Measurements from ENCODE around the gene SPTB. TPM values are rescaled to one million over a fixed set of nuclear protein-coding genes. Genes with fewer than 3 reads are reported as not detected.
"Not testable (repeated sequence)": the region's sequence is repeated elsewhere in the genome, so short reads cannot be mapped to it uniquely, and the experiment has no call there.

The SPTB gene
- total RNA-seq, 1 donor from 2014 or later, result 93.1 TPM

DNA sequence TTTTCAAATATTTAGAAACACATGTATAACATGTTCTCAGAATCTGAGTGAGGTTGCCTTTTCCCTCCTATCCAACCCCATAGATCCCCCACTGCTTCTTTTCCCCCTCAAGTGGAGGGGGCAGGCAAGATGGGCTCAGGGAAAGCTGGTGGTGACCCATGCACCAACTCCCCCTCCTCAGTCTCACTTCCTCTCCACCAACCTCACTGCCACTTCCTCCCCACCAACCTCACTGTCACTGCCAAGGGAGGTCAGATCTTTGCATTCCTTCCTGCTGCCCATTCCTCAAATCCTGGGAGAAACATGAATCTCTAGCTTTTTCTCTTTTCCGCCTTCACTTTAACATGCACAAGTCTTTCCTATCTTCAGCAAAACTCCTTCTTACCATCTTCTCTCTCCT lies 48.7 kb downstream of the SPTB start:
- no peak for DNase-seq
- ATAC-seq, result no peak
- intact Hi-C loops (cut with micrococcal nuclease), result no loop called here

DNA sequence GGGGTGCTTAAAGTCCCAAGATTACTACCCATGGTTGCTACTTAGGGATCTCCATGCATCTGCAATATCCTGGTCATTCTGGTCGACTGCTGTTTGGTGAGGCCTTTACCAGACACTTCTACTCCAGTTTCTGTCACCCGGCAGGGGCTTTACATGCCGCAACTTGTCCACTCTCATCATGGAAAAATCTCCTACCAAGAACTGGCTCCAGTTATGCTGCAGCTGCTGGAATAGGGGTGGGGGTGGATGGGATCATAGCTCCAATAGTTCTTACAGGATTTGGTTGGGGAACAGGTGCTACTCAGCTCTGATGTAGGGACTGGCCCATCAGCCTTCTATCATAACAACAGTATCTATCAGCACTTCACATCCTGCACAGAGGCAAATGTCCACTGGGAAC lies 51.6 kb downstream of the SPTB start:
- ATAC-seq (no peak), DNase-seq (no peak)
- intact Hi-C loops (cut with micrococcal nuclease), result no loop called here

DNA sequence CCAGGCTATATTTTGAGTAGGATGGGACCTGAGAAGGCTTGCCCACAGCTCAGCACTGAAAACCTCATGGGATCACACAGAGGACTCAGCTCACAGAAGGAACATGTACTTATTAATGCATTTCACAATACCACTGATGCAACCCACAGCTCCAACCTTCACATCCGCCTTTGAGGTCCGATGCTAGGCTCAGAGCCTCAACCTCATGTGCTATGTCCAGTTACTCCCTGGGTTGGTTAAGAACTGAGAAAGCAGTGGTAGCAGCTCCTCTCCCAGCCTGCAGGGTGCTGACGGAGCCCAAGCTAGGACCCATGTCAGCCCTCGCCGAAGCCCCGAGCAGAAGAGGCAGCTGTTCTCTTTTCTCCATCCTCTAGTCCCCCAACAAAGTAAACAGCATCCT lies 52.9 kb downstream of the SPTB start:
- DNase-seq, result no peak
- no peak for ATAC-seq
- intact Hi-C loops (cut with micrococcal nuclease), result no loop called here

DNA sequence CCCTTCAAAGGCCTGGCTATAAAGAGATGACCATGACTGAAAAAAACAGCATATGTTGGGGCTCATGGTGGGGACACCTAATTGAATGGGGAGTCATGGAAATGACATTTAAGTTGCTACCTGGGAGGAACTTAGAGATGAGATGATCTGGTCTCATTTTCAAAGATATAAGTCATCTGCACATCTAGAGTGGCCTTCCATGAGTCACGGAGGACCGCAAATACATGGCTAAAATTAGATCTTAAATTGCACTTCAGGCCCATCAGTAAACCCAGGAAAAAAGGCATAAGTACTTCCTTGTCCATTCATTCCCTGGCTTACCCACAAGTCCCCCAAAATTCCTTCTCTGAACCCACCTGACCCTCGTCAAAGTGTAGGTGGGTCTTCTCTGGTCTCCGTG lies 53.4 kb downstream of the SPTB start:
- DNase-seq (no peak), ATAC-seq (no peak)
- intact Hi-C loops (cut with micrococcal nuclease), result no loop called here

DNA sequence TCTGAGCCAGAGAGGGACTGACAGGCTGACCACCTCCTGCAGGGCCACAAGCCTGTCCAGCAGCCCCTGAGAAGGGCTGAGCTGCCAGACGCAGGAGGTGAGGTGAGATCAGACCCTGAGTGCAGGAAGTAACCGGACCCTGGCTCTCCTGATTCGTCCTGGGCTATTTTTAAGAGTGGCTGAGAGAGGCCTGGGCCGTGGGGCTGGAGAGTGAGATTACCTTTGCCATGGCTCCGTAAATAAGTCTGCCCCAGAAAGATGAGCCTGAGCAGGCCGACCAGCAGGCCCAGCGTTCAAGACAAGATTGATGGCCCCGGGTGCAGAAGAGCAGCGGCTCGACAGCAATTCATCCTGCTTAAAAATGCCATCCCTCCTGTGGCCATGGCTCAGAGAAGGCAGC lies 54.2 kb downstream of the SPTB start:
- intact Hi-C loops (cut with micrococcal nuclease), result no loop called here
- no peak for DNase-seq
- peak; percentile 85 for ATAC-seq

DNA sequence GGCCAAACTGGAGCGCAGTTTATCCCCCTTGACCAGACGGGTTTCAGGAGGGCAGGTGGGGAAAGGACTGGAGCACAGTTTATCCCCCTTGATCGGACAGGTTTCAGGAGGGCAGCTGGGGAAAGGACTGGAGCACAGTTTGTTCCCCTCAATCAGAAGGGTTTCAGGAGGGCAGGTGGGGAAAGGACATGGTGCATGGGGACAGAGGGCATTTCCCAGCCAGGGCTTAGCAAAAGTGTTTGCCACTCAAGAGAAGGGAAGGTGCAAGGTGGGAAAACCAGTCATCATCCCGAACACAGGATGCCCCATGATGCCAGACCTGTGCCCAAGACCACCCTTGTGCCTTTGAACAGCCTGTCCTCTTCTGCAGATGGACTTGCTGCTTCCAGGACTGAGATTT lies 54.7 kb downstream of the SPTB start:
- no peak for ATAC-seq
- no peak for DNase-seq
- intact Hi-C loops (cut with micrococcal nuclease), result no loop called here

DNA sequence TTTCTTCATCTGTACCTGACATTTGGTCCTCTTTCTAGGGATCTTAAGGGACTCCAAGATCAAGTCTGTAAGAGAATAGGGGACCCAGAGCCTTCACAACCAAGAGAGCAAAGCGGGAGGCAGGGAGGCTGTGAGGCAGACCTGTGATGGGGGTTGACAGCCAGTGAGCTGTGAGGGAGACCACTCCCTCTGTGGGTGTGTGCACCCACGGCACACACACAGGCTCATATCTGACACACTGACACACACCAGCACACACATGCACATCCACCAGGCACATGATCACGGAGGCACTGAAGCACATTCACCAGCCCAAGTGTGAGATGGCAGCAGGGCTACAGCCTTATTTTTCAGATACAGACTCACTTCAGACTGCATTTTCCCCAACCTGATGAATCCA lies 55.2 kb downstream of the SPTB start:
- intact Hi-C loops (cut with micrococcal nuclease), result loop anchor here (5.0 kb wide), 1 partner anchor 68 kb away; no protein-coding TSS in a partner anchor
- ATAC-seq (no peak), DNase-seq (no peak)

DNA sequence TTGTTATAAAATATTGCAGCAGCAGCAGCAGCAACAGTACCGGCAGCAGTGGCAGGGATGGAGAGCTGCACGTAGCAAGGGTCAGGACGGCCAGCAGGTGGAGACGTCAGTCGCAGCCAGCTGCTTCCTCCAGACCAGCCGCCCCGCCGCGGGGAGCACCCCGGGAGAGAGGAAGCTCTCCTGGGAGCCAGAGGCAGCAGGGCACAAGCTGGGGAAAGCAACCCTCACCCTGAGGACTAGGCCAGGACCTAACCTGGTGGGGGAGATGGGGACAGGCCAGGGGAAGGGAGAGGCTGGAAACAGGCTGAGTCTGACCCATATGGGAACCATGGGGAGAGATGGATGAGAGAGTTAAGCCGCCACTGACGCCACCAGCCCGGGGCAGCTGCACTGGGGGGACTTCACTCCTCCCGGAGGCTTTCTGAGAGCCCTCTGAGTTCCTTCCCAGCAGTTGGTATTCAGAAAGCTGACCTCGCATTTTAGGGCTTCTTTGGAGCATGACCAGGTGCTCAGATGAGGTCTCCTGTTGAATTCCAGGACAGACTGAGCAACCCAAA lies 56.3 kb downstream of the SPTB start:
- peak; percentile 86 for ATAC-seq
- intact Hi-C loops (cut with micrococcal nuclease), result loop anchor here (5.0 kb wide), 1 partner anchor 69 kb away; no protein-coding TSS in a partner anchor
- DNase-seq, result peak; percentile 88

DNA sequence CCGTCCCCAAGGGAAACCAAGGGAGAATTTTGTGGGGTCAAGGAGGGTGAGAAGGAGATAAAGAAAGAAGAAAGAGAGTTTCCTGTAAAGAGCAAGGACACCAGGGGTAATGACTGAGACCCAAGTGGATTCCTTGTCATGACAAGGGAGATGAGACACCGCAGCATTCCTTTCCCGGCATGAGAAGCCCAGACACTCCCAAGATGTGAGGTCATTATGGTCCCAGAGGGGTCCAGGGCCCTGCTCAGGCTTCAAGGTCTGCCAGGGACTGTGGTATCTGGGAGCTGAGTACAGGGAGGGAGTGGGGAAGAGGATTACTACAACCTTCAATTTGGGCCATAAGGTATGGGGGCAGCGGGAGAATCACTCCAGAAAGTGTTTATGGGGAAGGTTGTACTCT lies 58.1 kb downstream of the SPTB start:
- intact Hi-C loops (cut with micrococcal nuclease), result loop anchor here (5.0 kb wide), 1 partner anchor 71 kb away; no protein-coding TSS in a partner anchor
- no peak for DNase-seq
- no peak for ATAC-seq

DNA sequence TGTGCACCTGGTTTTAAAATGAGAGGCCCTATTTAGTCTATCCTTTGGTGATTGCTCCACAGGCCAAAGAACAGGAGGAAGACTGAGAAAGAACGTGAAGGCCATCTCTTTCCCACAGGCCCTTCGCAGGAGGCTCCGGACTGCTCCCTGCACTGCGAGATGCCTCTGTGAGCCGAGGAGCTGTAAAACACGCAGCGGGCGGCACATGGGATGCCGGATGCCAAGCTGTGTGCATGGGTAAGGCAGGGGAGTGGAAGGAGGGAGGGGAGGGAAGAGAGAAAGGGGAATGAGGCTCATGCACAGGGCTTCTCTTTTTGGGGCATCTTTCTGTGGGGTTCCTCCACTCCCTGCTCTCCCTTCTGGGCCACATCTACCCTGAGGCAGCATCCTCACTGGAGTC lies 61.6 kb downstream of the SPTB start:
- ATAC-seq, result no peak

DNA sequence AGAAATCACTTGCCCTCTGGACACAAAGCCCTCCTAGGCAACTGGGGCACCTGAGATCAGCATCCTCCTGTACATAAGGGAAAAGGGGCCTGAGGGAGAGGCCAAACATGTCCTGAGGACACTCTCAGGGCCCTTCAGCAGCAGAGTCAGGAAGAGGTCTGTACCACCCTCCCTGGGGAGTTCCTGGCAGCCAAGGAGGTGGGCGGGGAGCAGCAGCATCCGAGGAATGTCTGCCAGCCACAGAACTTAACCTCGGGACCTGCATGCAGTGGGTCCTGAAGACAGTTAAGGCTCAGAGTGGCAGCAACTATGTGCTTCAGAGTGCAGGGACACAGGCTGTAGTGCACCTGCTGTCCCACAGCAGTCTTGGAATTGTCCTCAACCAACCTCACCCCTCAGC lies 62.1 kb downstream of the SPTB start:
- intact Hi-C loops (cut with micrococcal nuclease), result no loop called here

More for the DNA sequence above, 61.6 kb downstream of the SPTB start:
- intact Hi-C loops (cut with micrococcal nuclease), result no loop called here
- DNase-seq, result no peak

DNA sequence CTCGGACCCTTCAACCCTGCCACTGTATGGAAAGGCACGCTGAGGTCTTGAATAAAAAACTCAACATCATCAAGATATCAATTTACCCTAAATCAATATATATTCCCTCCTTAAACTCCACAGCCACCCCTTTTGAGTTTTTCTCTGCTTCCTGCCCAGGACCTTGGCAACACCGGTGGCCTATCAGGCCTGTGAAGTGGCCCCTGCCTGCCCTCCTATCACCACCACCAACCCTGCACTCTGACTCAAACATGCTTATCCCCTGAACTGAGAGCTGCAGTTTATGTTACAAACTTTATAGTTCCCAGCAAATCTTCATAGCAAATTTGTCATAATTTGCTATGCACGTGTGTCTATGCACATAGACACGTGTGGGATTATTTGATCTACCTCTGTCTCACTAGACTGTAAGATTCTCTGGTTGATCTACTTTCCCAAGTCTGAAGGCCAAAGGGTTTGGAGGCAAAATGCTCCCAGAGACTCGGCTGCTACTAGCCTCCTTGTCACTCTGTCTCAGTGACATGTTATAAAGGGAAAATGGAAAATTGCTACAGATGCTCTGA lies 63.4 kb downstream of the SPTB start:
- ATAC-seq, result peak; percentile 89
- peak; percentile 44 for DNase-seq
- intact Hi-C loops (cut with micrococcal nuclease), result no loop called here

More for the DNA sequence above, 62.1 kb downstream of the SPTB start:
- no peak for ATAC-seq
- DNase-seq, result no peak

DNA sequence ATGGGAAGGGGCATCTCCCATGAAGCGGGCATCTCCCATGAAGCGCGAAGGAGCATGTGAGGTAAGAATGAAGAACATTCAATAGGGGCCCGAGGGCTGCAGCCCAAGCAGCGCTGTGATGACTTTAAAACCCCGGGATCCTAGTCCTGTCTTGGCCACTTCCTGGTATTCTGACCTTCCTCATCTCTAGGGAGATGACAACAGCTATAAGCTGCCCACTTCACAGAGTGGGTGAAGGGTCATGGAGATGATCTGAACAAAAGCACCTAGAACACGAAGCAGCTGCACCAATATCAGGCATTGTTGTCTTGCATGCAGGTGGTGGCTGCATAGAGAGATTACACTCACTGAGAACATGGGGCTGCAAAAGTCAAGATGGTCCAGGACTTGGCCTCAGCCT lies 64.5 kb downstream of the SPTB start:
- DNase-seq, result no peak
- intact Hi-C loops (cut with micrococcal nuclease), result no loop called here
- peak; percentile 62 for ATAC-seq

DNA sequence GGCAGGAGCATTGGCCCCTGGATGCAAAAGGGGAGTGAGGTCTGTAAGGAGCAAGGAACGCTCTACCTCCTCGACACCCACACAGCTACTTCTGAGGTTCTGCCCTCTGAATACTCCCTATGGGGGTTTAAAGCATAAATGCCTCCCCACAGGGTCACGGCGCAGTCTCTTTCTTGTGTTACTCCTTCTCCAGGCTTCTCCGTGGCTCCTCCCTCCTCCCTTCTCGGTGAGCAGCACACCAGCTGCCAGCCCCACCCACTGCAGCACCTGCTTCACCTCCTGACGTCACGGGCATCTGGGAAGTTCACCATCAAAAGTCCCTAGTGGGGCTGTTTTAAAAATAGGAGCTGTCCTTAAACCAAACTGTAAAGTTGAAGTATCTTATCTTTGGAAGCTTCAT lies 67.3 kb downstream of the SPTB start:
- intact Hi-C loops (cut with micrococcal nuclease), result no loop called here
- no peak for DNase-seq
- ATAC-seq, result no peak

DNA sequence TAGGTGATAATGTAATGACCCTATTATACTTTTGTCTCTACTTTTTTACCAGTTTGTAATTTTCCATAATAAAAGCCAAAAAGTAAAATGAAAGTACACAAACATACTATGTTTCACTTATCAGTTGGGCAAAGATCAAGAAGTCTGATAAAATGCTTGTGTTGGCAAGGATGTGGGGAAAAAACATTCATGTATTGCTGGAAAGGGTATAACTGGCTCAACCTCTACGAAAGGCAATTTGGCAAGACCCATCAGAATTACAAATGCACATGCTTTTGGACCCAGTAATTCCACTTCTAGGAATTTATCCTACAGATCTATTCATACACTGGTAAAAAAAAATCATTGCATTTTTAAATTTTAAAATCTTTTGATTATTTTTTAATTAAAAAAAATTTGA lies 68.0 kb downstream of the SPTB start:
- intact Hi-C loops (cut with micrococcal nuclease), result no loop called here
- ATAC-seq (no peak), DNase-seq (no peak)

DNA sequence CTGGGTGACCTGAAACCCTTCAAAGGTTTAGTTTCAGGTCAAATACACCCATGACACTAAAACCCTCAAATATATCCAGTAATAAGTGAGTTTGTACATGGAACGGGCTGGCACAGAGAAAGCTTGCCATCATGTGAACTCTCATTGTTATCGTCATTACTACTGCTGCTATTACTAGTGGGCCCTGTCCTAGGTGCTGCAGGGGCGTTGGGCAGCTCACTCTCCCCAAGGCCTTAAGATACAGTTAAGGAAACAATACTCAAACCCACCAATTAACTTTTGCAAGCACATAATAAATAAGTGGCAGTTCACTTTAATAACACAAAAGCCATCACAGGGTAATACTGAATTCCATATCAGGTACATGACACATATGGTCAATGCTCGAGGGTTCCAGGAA lies 71.3 kb downstream of the SPTB start:
- no peak for DNase-seq
- ATAC-seq, result no peak
- intact Hi-C loops (cut with micrococcal nuclease), result no loop called here

DNA sequence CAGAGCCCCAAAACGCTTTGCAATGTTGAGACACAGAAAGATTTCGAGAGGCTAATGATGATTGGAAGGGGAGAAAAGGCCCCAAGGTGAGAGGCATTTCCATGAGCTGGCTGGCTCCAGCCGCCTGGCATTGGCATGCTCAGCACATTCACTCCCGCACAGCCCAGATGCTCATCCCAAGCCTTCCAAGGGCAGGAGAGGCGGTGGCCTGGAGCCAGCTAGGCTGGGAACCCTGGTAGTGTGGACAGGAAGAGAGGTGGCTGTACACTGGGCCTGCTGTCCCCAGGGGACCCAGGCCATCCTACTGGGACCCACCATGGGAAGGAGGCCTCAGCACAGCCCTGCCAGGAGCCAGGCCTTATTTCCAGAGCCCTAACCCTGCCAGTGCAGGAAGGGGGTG lies 72.2 kb downstream of the SPTB start:
- DNase-seq, result peak; percentile 88
- intact Hi-C loops (cut with micrococcal nuclease), result no loop called here
- peak; percentile 95 for ATAC-seq

DNA sequence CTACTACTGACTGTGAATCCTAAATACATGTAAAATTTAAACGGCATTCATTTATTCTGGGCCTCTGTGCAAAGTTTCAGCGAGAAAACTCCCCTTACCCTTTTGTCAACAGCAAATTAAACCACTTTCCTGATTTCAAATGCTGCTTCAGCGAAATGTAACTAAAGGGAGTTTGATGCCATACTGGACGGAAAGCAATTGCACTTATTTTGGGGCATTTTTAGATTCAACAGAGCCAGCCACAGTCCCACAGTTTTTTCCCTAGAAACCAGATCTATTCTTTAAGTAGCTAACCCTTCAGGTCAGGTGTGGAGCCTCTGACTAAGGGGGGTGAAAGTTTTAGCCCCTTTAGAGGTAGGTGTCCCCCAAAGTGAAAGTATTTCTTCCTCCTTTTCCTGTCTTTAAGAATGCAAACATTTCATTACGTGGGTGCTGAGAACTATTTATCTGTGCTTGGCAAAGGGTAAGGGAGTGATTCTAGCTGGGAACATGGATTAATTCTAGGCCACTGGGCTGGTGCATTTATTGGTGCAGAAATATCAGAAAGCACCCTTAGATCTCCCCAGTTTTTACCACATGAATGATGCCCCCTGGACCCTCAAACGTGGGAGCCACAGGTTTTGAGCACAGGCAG lies 72.7 kb downstream of the SPTB start:
- no peak for ATAC-seq
- no peak for DNase-seq
- intact Hi-C loops (cut with micrococcal nuclease), result no loop called here

DNA sequence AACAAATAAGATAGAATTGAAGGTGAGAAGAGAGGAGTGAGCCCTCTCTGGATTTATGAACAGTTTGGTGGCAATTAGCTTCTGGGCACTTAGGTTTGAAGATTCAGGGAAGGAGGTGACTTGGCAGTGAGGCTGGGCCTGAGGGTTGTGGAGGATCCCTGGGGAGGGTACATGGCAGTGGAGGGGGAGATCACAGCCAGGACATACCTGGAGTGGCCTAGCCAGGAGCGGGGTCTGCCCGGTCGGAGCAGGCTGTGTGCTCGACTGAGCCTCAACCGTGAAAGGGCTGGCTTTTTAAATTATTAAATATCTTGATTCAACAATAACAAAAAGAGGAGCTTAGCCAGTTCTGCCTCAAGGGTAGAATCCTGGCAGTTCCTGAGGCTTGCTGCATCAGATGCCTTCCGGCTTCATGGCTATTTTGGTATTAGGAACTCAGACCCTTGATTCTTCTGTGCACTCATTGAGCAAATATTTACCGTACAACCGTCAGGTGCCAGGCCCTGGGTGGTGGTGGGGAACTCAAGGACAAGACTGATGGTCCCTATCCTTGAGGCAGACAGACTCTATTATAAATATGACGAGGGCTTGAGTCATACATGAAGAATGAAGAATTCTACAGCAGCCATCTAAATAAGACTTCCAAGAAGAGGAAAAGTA lies 73.4 kb downstream of the SPTB start:
- intact Hi-C loops (cut with micrococcal nuclease), result no loop called here
- ATAC-seq (peak; percentile 60), DNase-seq (no peak)

DNA sequence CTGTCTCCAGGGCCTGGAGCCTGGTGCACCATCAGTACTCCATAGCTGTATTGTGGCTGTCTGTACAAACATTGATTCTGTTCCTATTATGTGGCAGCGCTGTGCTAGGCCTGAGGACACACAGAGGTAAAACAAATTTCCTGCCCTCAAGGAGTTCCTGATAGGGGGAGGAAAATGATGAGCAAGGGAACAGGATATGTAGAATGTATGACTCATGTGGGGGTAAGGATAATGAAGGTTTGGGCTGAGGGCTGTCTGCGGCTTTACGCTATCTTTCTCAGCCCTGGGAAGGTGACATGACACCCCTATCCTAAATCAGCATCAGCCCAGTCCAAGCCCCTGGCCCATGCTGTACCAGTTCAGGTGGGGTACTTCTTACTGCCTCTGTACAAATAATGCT lies 74.1 kb downstream of the SPTB start:
- intact Hi-C loops (cut with micrococcal nuclease); ATAC-seq; DNase-seq: not testable (repeated sequence)

All from left ventricle myocardium superior (tissue), 1 donor.